Measurements from ENCODE around the gene GREB1L.

- TF ChIP-seq CTCF (IDR thresholded peaks at IDR 0.05; ENCODE audit: extremely low read depth in 1 of 2, insufficient read depth in 1 of 2, low read depth in 1 of 2, low read length in 2 of 2) (no peak), POLR2AphosphoS5 (IDR thresholded peaks at IDR 0.05; ENCODE audit: insufficient read depth, low read depth, low read length) (no peak), GATA2 (IDR thresholded peaks at IDR 0.05; ENCODE audit: insufficient read depth, insufficient read length, low read depth, low read length) (no peak)
Observed at GRCh38 chr18:21298351-21298750, 56.3 kb downstream of the GREB1L start.
